K562 (cell line): ENCODE results near the gene FMO1. TPM values are rescaled to one million over a fixed set of nuclear protein-coding genes. Genes with fewer than 3 reads are reported as not detected.

Source experiments
- POLR2AphosphoS5 ChIP-seq: IDR thresholded peaks from 2 replicates; pipeline ENCODE4 v1.6.1; 2011; ENCODE audit warnings: mild to moderate bottlenecking, low read depth, low read length, moderate library complexity; ENCODE audit not compliant: control insufficient read depth, insufficient read depth
- TBL1XR1 ChIP-seq, 2 experiments: IDR thresholded peaks; 2 replicates each; pipeline ENCODE4 v1.6.1; 2012; ENCODE audit warnings: improper control_type of control experiment in 2 of 2, low read length in 2 of 2, mild to moderate bottlenecking in 1 of 2
- TSC22D4 ChIP-seq: fragments of 450-650 bp; IDR thresholded peaks from 2 replicates; pipeline ENCODE4 v1.6.1; 2016; ENCODE audit warnings: missing genetic modification characterization, missing biosample characterization, control low read depth
- ZBTB11 ChIP-seq, 3 experiments: fragments of 200-800 bp in 1 of 3; fragments of 250-450 bp in 1 of 3; fragments of 450-650 bp in 1 of 3; sonication (Bioruptor Pico) in 1 of 3; sonication (Bioruptor generic) in 1 of 3; formaldehyde crosslinking in 1 of 3; IDR thresholded peaks; 2 replicates each; pipeline versions ENCODE4 v1.6.1 to v1.8.0; 2016 to 2022; ENCODE audit warnings: mild to moderate bottlenecking in 2 of 3, missing genetic modification characterization in 2 of 3, missing compliant biosample characterization in 1 of 3, moderate library complexity in 1 of 3
- ZNF224 ChIP-seq: sonication (generic); formaldehyde crosslinking; IDR thresholded peaks from 2 replicates; pipeline ENCODE4 v1.8.0; 2022; ENCODE audit warnings: mild to moderate bottlenecking, missing genetic modification reagents
- ZSCAN32 ChIP-seq: fragments of 450-650 bp; formaldehyde crosslinking; IDR thresholded peaks from 2 replicates; pipeline ENCODE4 v1.4.0; 2020; ENCODE audit warnings: mild to moderate bottlenecking, moderate library complexity
- polyA plus RNA-seq, 8 experiments: library from polyadenylated mRNA; depleted of rRNA in 4 of 8; stranded (reverse) in 5 of 8; unstranded in 3 of 8; fragments of >200 nt; fragmentation: Nextera tagmentation in 2 of 8; fragmentation: Illumina TruSeq in 1 of 8; extraction: Ambion mirVana in 2 of 8; extraction: Trizol in 1 of 8; gene quantifications; 2 replicates each; pipeline versions ENCODE4 v1.2.1 to v1.2.3, GENCODE V29; 2011 to 2014; ENCODE audit warnings: inconsistent platforms in 1 of 8, missing spikeins in 1 of 8
- total RNA-seq, 7 experiments: library from RNA; depleted of rRNA in 6 of 7; stranded (reverse); fragments of >200 nt in 6 of 7; fragmentation: Illumina TruSeq in 2 of 7; extraction: Trizol in 2 of 7; gene quantifications; 2 replicates each; pipeline versions ENCODE4 v1.2.1 to v1.2.3, GENCODE V29; 2011 to 2021; ENCODE audit warnings: low replicate concordance in 1 of 7

The FMO1 gene
- total and polyA plus RNA-seq, 9 of the 15 experiments (the other 6 are each of a cell fraction or from before 2014, with no cell fraction given) = not detected

DNA sequence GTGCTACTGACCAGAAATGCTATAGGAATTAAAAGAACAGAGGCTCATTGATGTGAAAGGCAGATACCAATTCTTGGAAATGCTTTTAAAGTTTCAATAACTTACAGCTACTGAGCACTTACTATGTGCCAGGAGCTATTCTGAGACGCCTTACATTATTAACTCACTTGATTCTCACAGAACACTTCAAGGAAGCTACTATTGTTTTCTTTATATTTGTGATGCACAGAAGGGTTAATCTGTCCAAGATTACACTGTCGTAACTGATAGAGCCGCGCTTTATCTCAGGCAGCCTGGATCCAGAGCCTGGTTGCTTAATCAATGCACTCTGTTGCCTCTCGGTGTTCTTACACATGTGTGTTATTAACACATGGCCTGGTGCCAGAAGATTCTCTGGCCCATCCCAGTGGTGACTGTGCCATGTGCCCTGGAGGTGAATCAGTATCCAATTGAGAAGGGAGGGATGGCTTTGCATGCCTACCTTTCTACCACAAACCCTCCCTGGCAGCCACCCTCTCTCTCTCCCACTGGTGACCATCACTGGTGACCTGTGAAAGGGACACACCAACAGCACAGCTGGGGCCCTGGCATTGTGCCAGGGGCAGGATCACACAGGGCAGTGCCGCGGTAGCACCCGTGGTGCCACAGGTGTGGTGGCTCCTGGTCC, 8.8 kb downstream of the FMO1 start (continued):
- TF ChIP-seq POLR2AphosphoS5 = no peak
- no peak for TF ChIP-seq ZNF224
- TF ChIP-seq ZSCAN32 (CRISPR knock-in tag) = no peak
- no peak for TF ChIP-seq TSC22D4
- no peak for TF ChIP-seq TBL1XR1 (IDR thresholded peaks at IDR 0.05; ENCODE audit: low read length in 2 of 2)
- TF ChIP-seq ZBTB11 (CRISPR knock-in tag; IDR thresholded peaks at IDR 0.05) = no peak
